OCI-LY7 (cell line): ENCODE measurements around the gene SAYSD1.

Experiments
- CTCF ChIP-seq: fragments of 200-600 bp; sonication (generic); conservative IDR thresholded peaks from 2 replicates; pipeline ENCODE4 v1.5.1; 2014; ENCODE audit warnings: mild to moderate bottlenecking, antibody characterized with exemption, low read length, moderate library complexity, mixed read lengths
- EZH2phosphoT487 ChIP-seq: fragments of 200-600 bp; sonication (generic); IDR thresholded peaks from 2 replicates; pipeline ENCODE4 v1.6.1; 2018; ENCODE audit warnings: low read depth, borderline replicate concordance, mild to moderate bottlenecking, mixed run types, antibody characterized with exemption, low read length, moderate library complexity, mixed read lengths

- TF ChIP-seq CTCF (no peak), EZH2phosphoT487 (no peak)
Observed at GRCh38 chr6:39080246-39080875, 34.6 kb downstream of the SAYSD1 start.
